Upper lobe of left lung (tissue), 6 donors: ENCODE measurements around the gene IL37. TPM values are rescaled to one million over a fixed set of nuclear protein-coding genes. Genes with fewer than 3 reads are reported as not detected.
"Not testable (repeated sequence)": the region's sequence is repeated elsewhere in the genome, so short reads cannot be mapped to it uniquely, and the experiment has no call there.

Experiments
- ATAC-seq, 2 donors: fragments of 200-7000 bp; cut with Tn5 transposase; one replicate each; pipeline ENCODE4 v1.9.1; 2022; ENCODE audit warnings: mild to moderate bottlenecking in 2 of 2, moderate library complexity in 2 of 2; ENCODE audit not compliant: low FRiP score in 2 of 2
- DNase-seq, 2 donors: peaks; one replicate each; pipeline ENCODE4 v3.0.0-alpha.2; 2019 to 2020
- H3K27ac ChIP-seq, 4 donors: fragments of 200-600 bp; sonication (generic); one replicate each; pipeline ENCODE4 v1.5.1; 2016 to 2019
- H3K27me3 ChIP-seq, 4 donors: fragments of 200-600 bp; sonication (generic); one replicate each; pipeline ENCODE4 v1.5.1; 2017 to 2019
- H3K36me3 ChIP-seq, 4 donors: fragments of 200-600 bp; sonication (generic); one replicate each; pipeline ENCODE4 v1.5.1; 2016 to 2019
- H3K4me1 ChIP-seq, 4 donors: fragments of 200-600 bp; sonication (generic); one replicate each; pipeline ENCODE4 v1.5.1; 2018 to 2019
- H3K4me3 ChIP-seq, 4 donors: fragments of 200-600 bp; sonication (generic); one replicate each; pipeline ENCODE4 v1.5.1; 2017 to 2019; ENCODE audit warnings: mild to moderate bottlenecking in 2 of 4, moderate library complexity in 1 of 4
- H3K9me3 ChIP-seq, 4 donors: fragments of 200-600 bp; sonication (generic); one replicate each; pipeline ENCODE4 v1.5.1; 2018 to 2019
- CTCF ChIP-seq, 6 experiments: fragments of 450-650 bp in 4 of 6; fragments of 200-600 bp in 2 of 6; sonication (generic) in 2 of 6; IDR thresholded peaks; one replicate each; pipeline ENCODE4 v1.5.1; 2016 to 2019; ENCODE audit warnings: antibody characterized with exemption in 6 of 6
- EP300 ChIP-seq, 4 donors: sonication (generic); formaldehyde crosslinking; IDR thresholded peaks; one replicate each; pipeline ENCODE4 v1.5.1; 2017; ENCODE audit warnings: antibody characterized with exemption in 4 of 4, control low read depth in 2 of 4
- POLR2A ChIP-seq, 4 donors: fragments of 450-650 bp; IDR thresholded peaks; one replicate each; pipeline ENCODE4 v1.5.1; 2016 to 2017; ENCODE audit warnings: antibody characterized with exemption in 4 of 4, mild to moderate bottlenecking in 2 of 4
- POLR2AphosphoS5 ChIP-seq, 2 donors: sonication (generic); formaldehyde crosslinking; IDR thresholded peaks; one replicate each; pipeline ENCODE4 v1.5.1; 2017; ENCODE audit warnings: antibody characterized with exemption in 2 of 2
- WGBS, 2 donors: methylation state at CpG; one replicate each; pipeline ENCODE4 v1.1.5; 2017 to 2018; 5-methylcytosine and 5-hydroxymethylcytosine counted together
- total RNA-seq, 6 donors: library from RNA; depleted of rRNA in 4 of 6; stranded (reverse); fragments of >200 nt in 4 of 6; gene quantifications; one replicate each; pipeline versions ENCODE4 v1.1.0 to v1.2.1, GENCODE V29; 2016 to 2021
- donor health status: DM: no; HTN: no; CAD: no; lungs with moderate emphysema.
- donor health status: DM: no; HTN: yes; CAD: no; lungs with severe emphysema.

The IL37 gene
- total RNA-seq, 6 donors from 2014 or later, result 0.37 TPM; not detected in 5

DNA sequence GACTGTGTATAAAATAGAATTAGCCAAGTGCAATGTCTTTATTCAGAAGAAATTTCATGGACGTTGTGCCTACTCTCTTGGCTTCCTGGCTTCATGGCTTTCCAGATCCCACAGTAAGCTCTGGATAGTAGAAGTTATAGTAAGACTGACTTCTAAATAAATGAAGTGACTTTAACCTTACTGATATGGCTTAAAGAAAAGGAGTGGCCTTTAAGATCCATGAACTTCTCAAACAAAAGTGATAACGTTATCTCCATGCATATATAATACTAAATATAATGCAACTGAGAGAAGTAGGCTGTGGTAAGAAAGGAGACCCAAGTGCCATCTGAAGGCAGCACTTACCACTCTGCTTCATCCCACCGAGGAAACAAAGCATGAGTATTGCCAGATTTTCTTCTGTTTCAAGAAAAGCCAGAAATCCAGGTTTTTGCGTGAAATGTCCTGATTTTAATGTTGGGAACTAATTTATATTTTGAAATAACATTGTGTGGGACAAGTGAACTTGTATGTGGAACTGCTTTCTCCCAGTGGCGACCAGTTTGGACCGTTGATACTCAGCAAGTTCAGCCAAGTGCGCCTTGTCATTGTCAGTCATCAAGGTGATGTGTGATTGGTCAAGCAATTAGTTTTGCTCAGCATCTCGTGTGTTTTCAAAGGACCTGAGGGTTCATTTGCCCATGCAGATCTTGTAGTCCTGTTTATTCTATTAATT lies 13.9 kb upstream of the IL37 start:
- no peaks in the 10 kb centered on the region for H3K27me3 ChIP-seq
- no peaks in the 10 kb centered on the region for H3K4me1 ChIP-seq
- ATAC-seq (no peak), DNase-seq (no peak)
- H3K4me3 ChIP-seq, result no peak overlapping the region
- H3K36me3 ChIP-seq, result no peaks in the 10 kb centered on the region
- no peak overlapping the region for H3K27ac ChIP-seq
- TF ChIP-seq EP300 (IDR thresholded peaks at IDR 0.05) (no peak), POLR2AphosphoS5 (IDR thresholded peaks at IDR 0.05) (no peak), CTCF (IDR thresholded peaks at IDR 0.05) (no peak), POLR2A (IDR thresholded peaks at IDR 0.05) (no peak)
- H3K9me3 ChIP-seq, result no peaks in the 10 kb centered on the region
- 80 to 85% methylated on average over 8 of the region's 8 CpGs for WGBS, 2 donors

- Histone ChIP-seq H3K4me3 (no peak overlapping the region), H3K27me3 (no peaks in the 10 kb centered on the region), H3K27ac (no peak overlapping the region), H3K36me3 (no peaks in the 10 kb centered on the region), H3K9me3 (no peaks in the 10 kb centered on the region), H3K4me1 (no peaks in the 10 kb centered on the region)
- ATAC-seq (no peak), DNase-seq (no peak)
- WGBS, 2 donors, result 86 to 97% methylated on average over 3 of the region's 3 CpGs
- no peak for TF ChIP-seq POLR2AphosphoS5 (IDR thresholded peaks at IDR 0.05)
- TF ChIP-seq POLR2A (IDR thresholded peaks at IDR 0.05), result no peak
- TF ChIP-seq EP300 (IDR thresholded peaks at IDR 0.05), result no peak
- no peak for TF ChIP-seq CTCF (IDR thresholded peaks at IDR 0.05)
Observed at GRCh38 chr2:112897624-112897978, 13.4 kb upstream of the IL37 start.

DNA sequence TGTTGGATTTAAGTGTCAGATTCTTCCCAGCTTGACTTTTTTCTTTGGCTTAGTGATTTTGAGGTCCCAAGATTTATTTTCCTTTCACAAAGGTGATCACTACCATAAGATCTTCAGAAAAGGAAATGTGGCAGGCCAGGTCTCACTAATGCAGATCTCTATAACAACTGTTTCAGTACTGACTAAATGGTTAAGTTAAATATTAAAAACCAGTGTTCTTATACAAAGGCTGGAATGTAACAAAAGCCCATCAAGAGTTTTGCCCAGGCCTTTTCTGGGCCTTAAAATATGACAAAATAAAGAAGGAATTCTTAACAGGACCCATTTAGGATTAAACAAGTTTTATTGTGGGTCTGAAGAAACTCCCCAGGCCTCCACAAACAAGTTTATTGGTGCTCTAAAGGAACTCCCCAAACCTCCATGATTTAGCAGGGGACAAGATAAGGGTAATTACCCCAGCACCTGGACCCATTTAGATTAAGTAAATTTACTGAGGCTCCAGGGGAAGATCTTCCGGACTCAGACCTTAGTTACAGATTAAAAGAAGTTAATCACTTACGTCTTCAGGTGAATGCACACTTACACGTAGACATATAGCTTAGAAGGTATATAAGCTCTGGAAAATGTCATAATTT lies 9.4 kb upstream of the IL37 start:
- H3K27me3 ChIP-seq, H3K4me1 ChIP-seq, H3K36me3 ChIP-seq, H3K27ac ChIP-seq, H3K4me3 ChIP-seq, DNase-seq, ATAC-seq, H3K9me3 ChIP-seq: not testable (repeated sequence)
- 89 to 95% methylated on average over 3 of the region's 3 CpGs for WGBS, 2 donors

DNA sequence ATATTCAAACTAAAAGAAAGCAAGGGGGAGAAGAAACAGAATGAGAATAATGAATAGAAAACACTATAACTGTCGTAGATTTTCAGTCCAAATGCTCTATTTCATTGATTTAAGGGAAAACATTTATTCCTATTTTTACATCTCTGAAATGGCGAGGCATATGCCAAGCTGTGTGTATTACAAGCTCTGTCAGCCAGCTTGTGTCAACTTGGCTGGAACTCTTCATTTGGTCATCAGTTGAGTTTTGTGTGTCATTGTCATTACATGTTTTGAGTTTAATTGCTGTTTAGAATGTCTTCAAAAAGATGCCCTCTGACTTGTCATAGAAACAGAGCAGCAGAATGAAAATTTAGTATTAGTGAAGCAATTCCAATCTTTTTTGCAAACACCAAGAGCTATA lies 8.1 kb upstream of the IL37 start:
- no peaks in the 10 kb centered on the region for H3K9me3 ChIP-seq
- H3K27me3 ChIP-seq, result no peaks in the 10 kb centered on the region
- ATAC-seq (no peak), DNase-seq (no peak)
- no peak overlapping the region for H3K4me3 ChIP-seq
- H3K4me1 ChIP-seq, result no peaks in the 10 kb centered on the region
- TF ChIP-seq CTCF (IDR thresholded peaks at IDR 0.05), result no peak
- no peak for TF ChIP-seq EP300 (IDR thresholded peaks at IDR 0.05)
- no peak for TF ChIP-seq POLR2A (IDR thresholded peaks at IDR 0.05)
- no peak for TF ChIP-seq POLR2AphosphoS5 (IDR thresholded peaks at IDR 0.05)
- no peaks in the 10 kb centered on the region for H3K36me3 ChIP-seq
- 86 to 94% methylated on average over 2 of the region's 2 CpGs for WGBS, 2 donors
- no peak overlapping the region for H3K27ac ChIP-seq

DNA sequence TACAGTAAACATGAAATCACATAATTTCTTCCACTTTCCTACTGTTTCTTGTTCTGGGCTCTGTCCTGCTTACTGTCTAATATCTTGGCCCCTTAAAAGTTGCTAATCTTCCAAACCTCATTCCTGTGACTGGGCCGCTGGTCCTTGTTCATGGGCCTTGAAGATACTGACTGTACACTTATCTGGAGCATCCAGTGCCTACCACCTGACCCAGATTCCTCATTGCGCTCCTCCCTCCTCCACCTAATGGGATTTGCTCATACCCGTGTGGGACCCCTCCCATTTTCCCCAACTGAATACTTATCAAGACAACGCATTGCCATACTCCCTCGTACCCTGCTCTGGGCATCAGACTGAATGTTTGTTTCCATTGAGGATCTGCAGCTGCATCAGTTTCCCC lies 6.1 kb upstream of the IL37 start:
- H3K27ac ChIP-seq, result no peak overlapping the region
- H3K4me3 ChIP-seq, result no peak overlapping the region
- no peaks in the 10 kb centered on the region for H3K36me3 ChIP-seq
- no peaks in the 10 kb centered on the region for H3K9me3 ChIP-seq
- no peaks in the 10 kb centered on the region for H3K4me1 ChIP-seq
- TF ChIP-seq POLR2AphosphoS5 (IDR thresholded peaks at IDR 0.05), result no peak
- TF ChIP-seq CTCF (IDR thresholded peaks at IDR 0.05), result no peak
- TF ChIP-seq EP300 (IDR thresholded peaks at IDR 0.05), result no peak
- TF ChIP-seq POLR2A (IDR thresholded peaks at IDR 0.05), result no peak
- no peak for ATAC-seq
- H3K27me3 ChIP-seq, result no peaks in the 10 kb centered on the region
- DNase-seq, result no peak
- 90 to 95% methylated on average over 5 of the region's 5 CpGs for WGBS, 2 donors
